ENCODE measurements around the gene PRKCZ.

PRKCZ gene

DNA sequence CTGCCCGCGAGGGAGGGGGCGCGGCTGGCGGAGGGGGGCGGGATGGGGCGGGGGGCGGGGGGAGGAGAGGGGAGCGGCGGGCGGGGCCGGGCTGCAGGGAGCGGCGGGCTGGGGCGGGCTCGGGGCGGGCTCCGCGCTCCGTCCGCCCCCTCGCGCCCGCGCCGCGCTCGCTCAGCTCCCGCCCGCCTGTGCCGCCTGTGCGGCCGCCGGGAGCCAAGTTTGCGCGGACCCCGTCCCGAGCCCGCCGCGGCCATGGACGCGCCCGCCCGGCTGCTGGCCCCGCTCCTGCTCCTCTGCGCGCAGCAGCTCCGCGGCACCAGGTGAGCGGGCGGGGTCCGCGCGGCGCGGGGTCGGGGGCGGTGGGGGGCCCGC lies 31.1 kb upstream of the PRKCZ start, which contains the start of gene GABRD:
GABRD (plus strand) TSS at position 174 of the 372 bp plus-strand sequence; CDS start at position 253, 79 bp downstream.
- peak; percentile 62 for DNase-seq (ENCODE audit: low spot score)
- TF ChIP-seq, protein P1, sequence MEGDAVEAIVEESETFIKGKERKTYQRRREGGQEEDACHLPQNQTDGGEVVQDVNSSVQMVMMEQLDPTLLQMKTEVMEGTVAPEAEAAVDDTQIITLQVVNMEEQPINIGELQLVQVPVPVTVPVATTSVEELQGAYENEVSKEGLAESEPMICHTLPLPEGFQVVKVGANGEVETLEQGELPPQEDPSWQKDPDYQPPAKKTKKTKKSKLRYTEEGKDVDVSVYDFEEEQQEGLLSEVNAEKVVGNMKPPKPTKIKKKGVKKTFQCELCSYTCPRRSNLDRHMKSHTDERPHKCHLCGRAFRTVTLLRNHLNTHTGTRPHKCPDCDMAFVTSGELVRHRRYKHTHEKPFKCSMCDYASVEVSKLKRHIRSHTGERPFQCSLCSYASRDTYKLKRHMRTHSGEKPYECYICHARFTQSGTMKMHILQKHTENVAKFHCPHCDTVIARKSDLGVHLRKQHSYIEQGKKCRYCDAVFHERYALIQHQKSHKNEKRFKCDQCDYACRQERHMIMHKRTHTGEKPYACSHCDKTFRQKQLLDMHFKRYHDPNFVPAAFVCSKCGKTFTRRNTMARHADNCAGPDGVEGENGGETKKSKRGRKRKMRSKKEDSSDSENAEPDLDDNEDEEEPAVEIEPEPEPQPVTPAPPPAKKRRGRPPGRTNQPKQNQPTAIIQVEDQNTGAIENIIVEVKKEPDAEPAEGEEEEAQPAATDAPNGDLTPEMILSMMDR (IDR thresholded peaks at IDR 0.05; ENCODE audit: borderline replicate concordance, control extremely low read depth, extremely low read depth, insufficient read depth, missing control alignments): no peak
- in situ Hi-C loops (cut with MboI; ENCODE audit: low sequenced_read_pairs, unreplicated experiment): no loop called here

DNA sequence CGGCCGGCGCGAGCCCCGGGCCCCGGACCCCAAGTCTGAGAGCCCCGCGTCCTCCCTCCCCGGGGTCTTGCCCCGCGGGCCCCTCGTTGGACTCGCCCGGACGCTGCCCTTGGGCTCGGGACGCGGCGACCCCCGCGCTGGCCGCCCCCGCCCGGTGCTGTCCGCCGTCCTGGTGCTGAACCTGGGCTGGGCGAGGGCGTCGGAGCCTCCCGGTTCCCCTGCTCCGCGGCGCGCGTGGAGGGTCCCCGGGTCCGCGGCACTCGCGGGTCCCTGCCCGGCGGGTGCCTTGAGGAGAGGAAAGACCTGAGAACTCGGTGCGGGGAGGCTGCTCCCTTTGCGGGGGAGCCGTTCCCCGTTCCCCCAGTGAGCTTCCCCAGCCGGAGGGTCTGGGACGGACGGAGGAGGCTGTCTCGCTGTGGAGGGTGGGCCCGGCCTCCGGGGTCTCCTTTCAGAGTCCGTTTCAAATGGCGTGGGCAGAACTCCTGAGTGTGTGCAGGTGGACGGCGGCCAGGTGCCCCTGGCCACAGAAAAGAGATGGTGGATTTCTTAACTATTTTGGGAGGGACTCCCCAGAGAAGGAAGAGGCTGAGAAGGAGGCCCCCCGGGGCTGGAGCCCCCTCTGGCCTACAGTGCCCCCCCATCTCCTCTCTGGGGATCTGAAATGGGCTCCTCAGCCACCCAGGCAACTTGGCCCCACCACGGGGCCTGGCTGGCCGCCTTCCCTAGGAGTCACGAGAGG lies 30.5 kb upstream of the PRKCZ start:
- in situ Hi-C loops (cut with MboI; ENCODE audit: low sequenced_read_pairs, unreplicated experiment): no loop called here
- TF ChIP-seq, protein P1 (IDR thresholded peaks at IDR 0.05; ENCODE audit: borderline replicate concordance, control extremely low read depth, extremely low read depth, insufficient read depth, missing control alignments): no peak
- DNase-seq (ENCODE audit: low spot score): no peak

DNA sequence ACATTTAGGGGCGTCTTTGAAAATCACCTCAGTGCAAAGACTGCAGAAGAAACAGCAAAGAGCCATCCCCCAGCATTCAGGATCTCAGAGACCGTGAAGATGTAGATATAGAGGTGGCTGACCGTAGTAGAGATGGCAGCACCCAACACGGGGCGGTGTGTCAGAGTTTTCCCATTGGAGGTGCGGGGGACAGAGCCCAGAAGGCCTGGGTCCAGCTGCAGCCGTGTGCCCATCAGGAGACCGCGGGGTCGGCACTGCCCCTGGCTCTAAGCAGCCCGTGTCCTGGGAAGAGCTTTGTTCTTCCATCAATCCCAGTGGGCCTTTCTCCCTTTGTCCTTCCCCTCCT lies 29.9 kb upstream of the PRKCZ start:
- in situ Hi-C loops (cut with MboI; ENCODE audit: low sequenced_read_pairs, unreplicated experiment): no loop called here
- TF ChIP-seq, protein P1 (IDR thresholded peaks at IDR 0.05; ENCODE audit: borderline replicate concordance, control extremely low read depth, extremely low read depth, insufficient read depth, missing control alignments): no peak

DNA sequence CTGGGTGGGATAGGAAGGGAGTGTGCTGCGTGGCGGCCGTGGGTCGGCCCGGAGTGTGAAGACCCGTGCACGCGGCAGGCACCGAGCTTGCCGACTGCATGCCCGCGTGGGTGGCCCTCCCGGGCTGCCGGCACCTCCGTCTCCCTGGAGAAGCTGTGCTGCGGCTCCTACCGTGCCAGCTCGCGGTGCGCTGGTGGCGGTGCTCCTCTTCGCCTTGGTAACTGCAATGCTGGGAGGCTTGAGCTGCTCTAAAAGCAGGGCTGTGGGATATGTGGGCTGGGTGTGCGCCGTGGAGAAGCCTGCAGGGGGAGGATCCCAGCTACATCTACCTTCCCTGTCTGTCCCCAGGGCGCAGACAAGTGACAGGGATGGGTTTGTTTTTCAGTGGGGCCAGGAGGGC lies 28.7 kb upstream of the PRKCZ start:
- TF ChIP-seq, protein P1 (IDR thresholded peaks at IDR 0.05; ENCODE audit: borderline replicate concordance, control extremely low read depth, extremely low read depth, insufficient read depth, missing control alignments): no peak
- in situ Hi-C loops (cut with MboI; ENCODE audit: low sequenced_read_pairs, unreplicated experiment): no loop called here
- no peak for DNase-seq (ENCODE audit: low spot score)

More for the DNA sequence above, 29.9 kb upstream of the PRKCZ start:
- no peak for DNase-seq (ENCODE audit: low spot score)

DNA sequence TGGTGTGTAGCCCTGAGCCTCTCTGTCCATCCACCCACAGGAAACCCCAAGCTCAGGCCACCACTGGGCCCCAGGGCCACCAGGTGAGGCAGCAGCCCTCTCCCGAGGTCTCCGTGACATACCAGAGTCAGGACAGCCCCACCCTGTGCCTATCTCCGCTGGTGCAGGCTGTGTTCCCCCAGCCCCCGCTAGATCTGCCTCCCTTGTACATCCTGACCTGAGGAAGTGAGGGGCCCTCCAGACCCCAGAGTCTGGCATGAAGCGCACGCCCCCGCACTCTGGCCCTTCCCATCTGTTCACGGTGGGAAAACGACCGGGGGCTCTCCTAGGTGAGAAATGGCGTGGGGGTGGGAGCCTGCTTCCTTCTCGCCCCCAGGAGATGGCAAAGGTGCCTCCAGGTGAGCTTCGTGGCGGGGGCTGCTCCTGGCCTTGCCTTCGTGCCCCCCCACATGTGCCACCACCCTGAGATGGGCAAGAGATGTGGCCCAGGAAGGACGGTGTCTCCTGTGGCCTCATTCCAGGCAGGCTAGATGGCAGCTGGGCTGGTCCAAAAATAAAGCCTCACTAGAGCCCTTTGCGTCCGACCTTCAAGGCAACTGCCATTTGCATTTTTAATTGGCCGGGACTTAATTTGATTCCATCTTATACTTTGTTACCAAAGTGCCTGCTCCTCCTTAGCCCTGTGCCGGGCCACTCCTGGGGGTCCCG lies 28.0 kb upstream of the PRKCZ start:
- TF ChIP-seq, protein P1 (IDR thresholded peaks at IDR 0.05; ENCODE audit: borderline replicate concordance, control extremely low read depth, extremely low read depth, insufficient read depth, missing control alignments): no peak
- in situ Hi-C loops (cut with MboI; ENCODE audit: low sequenced_read_pairs, unreplicated experiment): no loop called here
- no peak for DNase-seq (ENCODE audit: low spot score)

DNA sequence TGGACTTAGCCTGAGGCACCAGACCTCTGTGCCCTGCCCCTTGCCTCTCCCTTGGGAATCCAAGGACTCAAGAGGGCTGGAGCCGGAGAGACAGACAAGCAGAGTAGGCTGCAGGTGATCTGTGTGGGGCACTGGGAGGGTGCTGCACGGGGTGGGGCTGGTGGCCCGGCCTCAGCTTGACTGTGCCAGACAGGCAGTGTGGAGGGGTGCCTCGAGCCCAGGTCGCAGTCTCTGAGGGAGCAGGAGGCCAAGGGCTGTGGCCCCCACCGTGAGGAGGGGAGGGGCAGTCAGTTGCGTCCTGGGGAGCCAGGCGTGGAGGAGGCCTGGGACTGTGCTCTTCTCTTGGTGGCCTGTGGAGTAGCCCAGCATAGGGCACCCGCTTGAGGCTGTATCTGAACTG lies 27.0 kb upstream of the PRKCZ start:
- TF ChIP-seq, protein P1 (IDR thresholded peaks at IDR 0.05; ENCODE audit: borderline replicate concordance, control extremely low read depth, extremely low read depth, insufficient read depth, missing control alignments): no peak
- DNase-seq (ENCODE audit: low spot score): no peak
- in situ Hi-C loops (cut with MboI; ENCODE audit: low sequenced_read_pairs, unreplicated experiment): no loop called here

Measured in GM13976 (cell line).